Type B pancreatic cell (in vitro differentiated cells): ENCODE data around the gene ZNF529. TPM values are rescaled to one million over a fixed set of nuclear protein-coding genes. Genes with fewer than 3 reads are reported as not detected.

ENCODE experiments used
- DNase-seq: peaks from one replicate; pipeline ENCODE4 v3.0.0; 2021; ENCODE audit warnings: mixed read lengths; ENCODE audit not compliant: unreplicated experiment; ENCODE audit errors: extremely low spot score
- H3K27ac Mint-ChIP-seq: 2 replicates; pipeline ENCODE4 v1.8.0; 2021; ENCODE audit warnings: mild to moderate bottlenecking, mixed read lengths
- H3K27me3 Mint-ChIP-seq: 2 replicates; pipeline ENCODE4 v1.8.0; 2021; ENCODE audit warnings: mixed read lengths
- H3K36me3 Mint-ChIP-seq: 2 replicates; pipeline ENCODE4 v1.8.0; 2021; ENCODE audit warnings: mixed read lengths
- H3K4me1 Mint-ChIP-seq: one replicate; pipeline ENCODE4 v1.8.0; 2021; ENCODE audit warnings: mixed read lengths; ENCODE audit not compliant: unreplicated experiment
- H3K4me3 Mint-ChIP-seq: 2 replicates; pipeline ENCODE4 v1.8.0; 2021; ENCODE audit warnings: mild to moderate bottlenecking, mixed read lengths
- H3K9me3 Mint-ChIP-seq: 2 replicates; pipeline ENCODE4 v1.8.0; 2021; ENCODE audit warnings: mixed read lengths
- CTCF ChIP-seq: fragments of 200-600 bp; sonication (generic); conservative IDR thresholded peaks from 2 replicates; pipeline ENCODE4 v1.5.0; 2021; ENCODE audit warnings: antibody characterized with exemption, mild to moderate bottlenecking
- total RNA-seq: library from RNA; stranded (reverse); gene quantifications from 2 replicates; pipeline ENCODE4 v1.2.1, GENCODE V29; 2021; ENCODE audit warnings: low replicate concordance

ZNF529 gene
- total RNA-seq, 1 donor from 2014 or later = 23.9 TPM

- DNase-seq = no peak
- no peaks in the 10 kb centered on the region for H3K27me3 Mint-ChIP-seq
- peaks cover 8% of the 10 kb centered on the region for H3K4me1 Mint-ChIP-seq
- no peaks in the 10 kb centered on the region for H3K9me3 Mint-ChIP-seq
- peaks cover 56% of the 10 kb centered on the region for H3K36me3 Mint-ChIP-seq
- H3K27ac Mint-ChIP-seq = no peak overlapping the region
- TF ChIP-seq CTCF = no peak
- H3K4me3 Mint-ChIP-seq = no peak overlapping the region
These were observed 6.2 kb upstream of the ZNF529 start for GRCh38 chr19:36579255-36579654.

GRCh38 chr19:36577271-36577996 is 4.3 kb upstream of the ZNF529 start:
- no peak for DNase-seq
- Mint-ChIP-seq H3K4me1 (peaks cover 17% of the 10 kb centered on the region), H3K27me3 (no peaks in the 10 kb centered on the region), H3K9me3 (no peaks in the 10 kb centered on the region), H3K36me3 (peaks cover 62% of the 10 kb centered on the region), H3K27ac (no peak overlapping the region), H3K4me3 (no peak overlapping the region)
- no peak for TF ChIP-seq CTCF

GRCh38 chr19:36574741-36575140 is 1.6 kb upstream of the ZNF529 start:
- H3K9me3 Mint-ChIP-seq = no peaks in the 10 kb centered on the region
- H3K27ac Mint-ChIP-seq = peak overlapping the region; percentile 99
- TF ChIP-seq CTCF = no peak
- peak overlapping the region; percentile 99 for H3K4me3 Mint-ChIP-seq
- H3K27me3 Mint-ChIP-seq = no peaks in the 10 kb centered on the region
- no peak for DNase-seq
- H3K36me3 Mint-ChIP-seq = peaks cover 54% of the 10 kb centered on the region
- peaks cover 17% of the 10 kb centered on the region for H3K4me1 Mint-ChIP-seq

GRCh38 chr19:36573895-36574720 is 1.0 kb upstream of the ZNF529 start:
- Mint-ChIP-seq H3K9me3 (no peaks in the 10 kb centered on the region), H3K4me3 (peak overlapping the region; percentile 99), H3K27ac (peak overlapping the region; percentile 99), H3K36me3 (peaks cover 51% of the 10 kb centered on the region), H3K27me3 (no peaks in the 10 kb centered on the region), H3K4me1 (peaks cover 17% of the 10 kb centered on the region)
- no peak for TF ChIP-seq CTCF
- no peak for DNase-seq

- Mint-ChIP-seq H3K27ac (peak overlapping the region; percentile 99), H3K36me3 (peaks cover 60% of the 10 kb centered on the region), H3K27me3 (no peaks in the 10 kb centered on the region), H3K9me3 (peaks cover 8% of the 10 kb centered on the region), H3K4me3 (peak overlapping the region; percentile 99), H3K4me1 (peaks cover 17% of the 10 kb centered on the region)
- no peak for TF ChIP-seq CTCF
- DNase-seq = no peak
These were observed 486 bp downstream of the ZNF529 start for GRCh38 chr19:36572593-36573019.
